ENCODE measurements around the gene TPCN2.

The TPCN2 gene

DNA sequence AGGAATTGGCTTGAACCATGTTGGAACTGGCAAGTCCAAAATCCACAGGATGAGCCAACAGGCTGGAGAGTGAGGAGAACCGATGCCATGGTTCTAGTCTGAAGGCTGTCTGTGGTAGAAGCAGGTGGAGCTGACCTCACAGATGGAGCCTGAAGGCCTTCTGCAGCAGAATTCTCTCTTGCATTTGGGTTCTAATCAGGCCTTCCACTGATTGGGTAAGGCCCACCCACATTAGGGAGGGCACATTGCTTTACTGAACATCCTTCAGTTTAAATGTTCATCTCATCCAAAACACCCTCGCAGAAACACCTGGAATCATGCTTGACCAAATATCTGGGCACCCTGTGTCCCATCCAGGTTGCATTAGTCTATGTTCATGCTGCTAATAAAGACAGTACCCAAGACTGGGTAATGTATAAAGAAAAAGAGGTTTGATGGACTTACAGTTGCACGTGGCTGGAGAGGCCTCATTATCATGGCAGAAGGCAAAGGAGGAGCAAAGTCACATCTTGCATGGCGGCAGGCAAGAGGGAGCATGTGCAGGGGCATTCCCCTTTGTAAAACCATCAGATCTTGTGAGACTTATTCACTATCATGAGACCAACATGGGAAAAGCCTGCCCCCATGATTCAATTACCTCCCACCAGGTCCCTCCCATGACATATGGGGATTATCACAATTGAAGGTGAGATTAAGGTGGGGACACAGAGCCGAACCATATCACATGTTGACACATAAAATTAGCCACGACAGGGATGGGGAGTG, 122.9 kb downstream of the TPCN2 start:
- H3K4me3 ChIP-seq (ENCODE audit: control insufficient read depth, low read depth, low read length) = no peak overlapping the region
- DNase-seq (ENCODE audit: low read depth) = no peak
- TF ChIP-seq, protein P1, sequence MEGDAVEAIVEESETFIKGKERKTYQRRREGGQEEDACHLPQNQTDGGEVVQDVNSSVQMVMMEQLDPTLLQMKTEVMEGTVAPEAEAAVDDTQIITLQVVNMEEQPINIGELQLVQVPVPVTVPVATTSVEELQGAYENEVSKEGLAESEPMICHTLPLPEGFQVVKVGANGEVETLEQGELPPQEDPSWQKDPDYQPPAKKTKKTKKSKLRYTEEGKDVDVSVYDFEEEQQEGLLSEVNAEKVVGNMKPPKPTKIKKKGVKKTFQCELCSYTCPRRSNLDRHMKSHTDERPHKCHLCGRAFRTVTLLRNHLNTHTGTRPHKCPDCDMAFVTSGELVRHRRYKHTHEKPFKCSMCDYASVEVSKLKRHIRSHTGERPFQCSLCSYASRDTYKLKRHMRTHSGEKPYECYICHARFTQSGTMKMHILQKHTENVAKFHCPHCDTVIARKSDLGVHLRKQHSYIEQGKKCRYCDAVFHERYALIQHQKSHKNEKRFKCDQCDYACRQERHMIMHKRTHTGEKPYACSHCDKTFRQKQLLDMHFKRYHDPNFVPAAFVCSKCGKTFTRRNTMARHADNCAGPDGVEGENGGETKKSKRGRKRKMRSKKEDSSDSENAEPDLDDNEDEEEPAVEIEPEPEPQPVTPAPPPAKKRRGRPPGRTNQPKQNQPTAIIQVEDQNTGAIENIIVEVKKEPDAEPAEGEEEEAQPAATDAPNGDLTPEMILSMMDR (IDR thresholded peaks at IDR 0.05; ENCODE audit: control insufficient read depth, insufficient read depth, low read depth, low read length, missing control alignments) = no peak

DNA sequence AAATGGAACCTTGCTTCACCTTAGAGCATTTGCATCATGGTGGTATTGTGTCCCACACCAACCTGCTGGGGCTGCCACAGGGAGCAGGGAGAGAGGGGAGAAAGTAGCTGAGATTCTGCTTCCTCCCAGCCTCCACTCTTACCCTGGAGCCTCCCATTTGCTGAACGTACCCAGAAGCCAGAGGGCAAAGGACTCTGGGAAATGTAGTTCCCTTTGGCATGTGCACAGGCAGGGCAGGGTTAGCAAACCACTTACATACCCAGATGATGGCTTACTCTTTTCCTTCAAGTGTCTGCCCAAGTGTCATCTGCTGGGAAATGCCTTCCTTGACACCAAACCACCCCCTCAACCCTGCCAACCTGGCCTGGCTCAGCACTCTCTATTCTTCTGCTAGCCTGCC, 123.9 kb downstream of the TPCN2 start:
- no peak overlapping the region for H3K4me3 ChIP-seq (ENCODE audit: control insufficient read depth, low read depth, low read length)
- TF ChIP-seq, protein P1 (IDR thresholded peaks at IDR 0.05; ENCODE audit: control insufficient read depth, insufficient read depth, low read depth, low read length, missing control alignments) = no peak
- no peak for DNase-seq (ENCODE audit: low read depth)

DNA sequence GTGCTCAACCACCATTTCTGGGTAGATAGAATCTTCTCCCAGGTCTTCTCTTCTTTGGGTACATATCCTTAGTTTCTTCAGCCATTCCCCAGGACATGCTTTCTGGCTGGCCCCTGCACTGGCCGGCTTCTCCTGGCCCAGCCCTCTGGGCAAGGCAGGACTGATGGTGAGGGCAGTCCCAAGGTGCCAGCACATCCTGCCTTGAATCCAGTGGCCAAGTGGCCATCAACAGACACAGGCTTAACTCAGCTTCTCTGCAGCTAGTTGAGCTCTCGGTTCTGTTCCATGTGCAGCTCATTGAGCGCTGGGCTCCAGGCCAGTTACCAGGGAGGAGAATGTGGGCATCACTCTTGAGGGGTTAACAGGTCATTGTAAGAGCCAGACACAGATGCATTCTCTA, 124.6 kb downstream of the TPCN2 start:
- H3K4me3 ChIP-seq (ENCODE audit: control insufficient read depth, low read depth, low read length) = no peak overlapping the region
- DNase-seq (ENCODE audit: low read depth) = no peak
- TF ChIP-seq, protein P1 (IDR thresholded peaks at IDR 0.05; ENCODE audit: control insufficient read depth, insufficient read depth, low read depth, low read length, missing control alignments) = no peak

DNA sequence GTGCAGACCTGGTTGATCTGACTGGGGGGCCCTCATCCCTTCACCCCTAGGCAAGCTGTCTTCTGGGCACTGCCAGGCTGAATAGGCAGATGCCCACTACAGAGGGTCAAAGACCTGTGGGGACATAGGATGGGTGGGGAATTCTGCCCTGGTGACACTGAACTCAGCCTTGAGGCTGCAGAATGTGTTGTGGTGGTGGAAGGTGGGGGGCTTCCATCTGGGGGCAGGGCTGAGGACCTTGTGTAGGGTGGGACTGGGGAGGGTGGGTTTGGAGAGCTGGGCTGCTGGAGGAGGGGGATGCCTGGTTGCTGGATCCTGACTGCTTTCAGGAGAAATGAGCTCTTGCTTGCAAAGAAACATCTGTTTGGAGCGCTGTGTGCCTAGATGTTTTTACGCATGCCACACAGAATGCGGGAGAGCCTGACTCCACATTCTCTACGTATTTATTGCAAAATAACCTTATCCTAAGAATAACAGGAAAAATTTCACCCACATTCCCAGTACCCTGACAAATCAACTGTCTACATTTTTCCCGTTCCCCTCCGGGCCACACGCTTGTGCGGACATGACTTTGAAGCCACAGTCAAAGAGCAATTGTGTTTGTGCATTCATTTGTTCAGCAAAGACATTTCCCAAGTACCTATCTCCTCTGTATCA, 125.3 kb downstream of the TPCN2 start:
- DNase-seq (ENCODE audit: low read depth) = no peak
- no peak overlapping the region for H3K4me3 ChIP-seq (ENCODE audit: control insufficient read depth, low read depth, low read length)
- TF ChIP-seq, protein P1 (IDR thresholded peaks at IDR 0.05; ENCODE audit: control insufficient read depth, insufficient read depth, low read depth, low read length, missing control alignments) = no peak

DNA sequence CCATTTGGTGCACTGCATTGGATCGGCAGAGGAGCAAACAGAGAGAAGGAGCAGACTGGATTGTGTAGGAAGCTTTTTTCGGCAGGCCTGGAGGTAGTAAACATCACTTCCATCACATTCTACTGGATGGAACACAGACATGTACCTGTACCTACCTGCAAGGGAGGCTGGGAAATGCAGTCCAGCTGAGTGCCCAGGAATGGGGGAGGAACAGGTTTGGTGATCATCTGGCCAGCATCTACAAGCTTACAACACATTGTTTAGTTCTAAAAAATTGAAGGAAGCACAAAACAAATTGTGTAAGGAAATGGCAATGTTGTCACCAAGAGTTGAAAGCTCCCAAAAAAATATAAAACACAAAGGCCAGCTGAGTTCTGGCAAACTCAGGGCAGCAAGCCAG, 126.1 kb downstream of the TPCN2 start:
- H3K4me3 ChIP-seq (ENCODE audit: control insufficient read depth, low read depth, low read length) = no peak overlapping the region
- DNase-seq (ENCODE audit: low read depth) = no peak
- TF ChIP-seq, protein P1 (IDR thresholded peaks at IDR 0.05; ENCODE audit: control insufficient read depth, insufficient read depth, low read depth, low read length, missing control alignments) = no peak

DNA sequence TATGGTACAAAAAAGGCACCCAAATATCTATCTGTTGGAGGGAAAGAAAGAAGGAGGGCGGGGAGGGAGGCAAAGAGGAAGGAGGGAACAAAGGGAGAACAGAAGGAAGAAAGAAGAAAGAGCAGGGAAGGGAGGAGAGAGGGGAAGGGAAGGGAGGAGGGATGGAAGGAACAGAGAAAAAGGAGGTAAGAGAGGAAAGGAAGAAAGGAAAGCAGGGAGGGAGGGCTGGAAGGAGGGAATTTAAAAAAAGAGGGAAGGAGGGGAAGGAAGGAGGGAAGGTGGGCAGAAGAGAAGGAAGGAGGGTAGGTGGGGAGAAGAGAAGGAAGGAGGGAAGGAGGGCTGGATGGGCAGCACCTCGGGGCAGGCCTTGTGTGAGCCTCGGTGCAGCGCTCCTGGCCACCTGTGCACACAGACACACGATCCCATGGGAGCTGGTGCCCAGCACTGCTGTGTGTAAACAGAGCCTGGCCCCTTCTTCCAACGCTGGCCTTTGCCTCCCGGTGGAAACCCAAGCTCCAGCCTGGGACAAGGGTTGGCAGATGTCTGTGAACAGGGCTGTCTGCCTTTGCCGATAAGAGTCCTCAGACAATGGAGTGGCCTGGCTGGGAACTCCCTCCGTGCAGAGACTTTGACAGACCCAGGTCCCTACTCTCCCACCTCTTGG, 130.2 kb downstream of the TPCN2 start:
- H3K4me3 ChIP-seq (ENCODE audit: control insufficient read depth, low read depth, low read length) = no peak overlapping the region
- TF ChIP-seq, protein P1 (IDR thresholded peaks at IDR 0.05; ENCODE audit: control insufficient read depth, insufficient read depth, low read depth, low read length, missing control alignments) = no peak
- no peak for DNase-seq (ENCODE audit: low read depth)
